ENCODE results near the gene MAN1A2. TPM values are rescaled to one million over a fixed set of nuclear protein-coding genes. Genes with fewer than 3 reads are reported as not detected.

MAN1A2 gene
- total RNA-seq, 1 donor: 51.0 TPM

- Histone ChIP-seq H3K79me2 (ENCODE audit: insufficient read depth, low read length) (peaks cover 77% of the 10 kb centered on the region), H4K20me1 (ENCODE audit: insufficient read depth, low read length) (peaks cover 32% of the 10 kb centered on the region), H3K4me1 (ENCODE audit: insufficient read depth, low read length) (no peaks in the 10 kb centered on the region), H3K27ac (ENCODE audit: low read depth, low read length) (no peak overlapping the region), H3K9me3 (ENCODE audit: low read depth, low read length) (no peaks in the 10 kb centered on the region), H3K4me3 (ENCODE audit: insufficient read depth, low read length) (no peak overlapping the region), H3K27me3 (ENCODE audit: insufficient read depth, low read length) (no peaks in the 10 kb centered on the region), H2AFZ (ENCODE audit: low read length) (no peak overlapping the region), H3K36me3 (ENCODE audit: insufficient read depth, low read length) (no peaks in the 10 kb centered on the region), H3K4me2 (ENCODE audit: insufficient read depth, low read length) (no peak overlapping the region)
- no peak for DNase-seq (ENCODE audit: insufficient read length, low spot score, missing footprints)
- TF ChIP-seq CTCF (IDR thresholded peaks at IDR 0.05; ENCODE audit: extremely low read depth, low read depth, low read length): no peak
Measured at GRCh38 chr1:117388328-117388727, 21.1 kb downstream of the MAN1A2 start.

DNA sequence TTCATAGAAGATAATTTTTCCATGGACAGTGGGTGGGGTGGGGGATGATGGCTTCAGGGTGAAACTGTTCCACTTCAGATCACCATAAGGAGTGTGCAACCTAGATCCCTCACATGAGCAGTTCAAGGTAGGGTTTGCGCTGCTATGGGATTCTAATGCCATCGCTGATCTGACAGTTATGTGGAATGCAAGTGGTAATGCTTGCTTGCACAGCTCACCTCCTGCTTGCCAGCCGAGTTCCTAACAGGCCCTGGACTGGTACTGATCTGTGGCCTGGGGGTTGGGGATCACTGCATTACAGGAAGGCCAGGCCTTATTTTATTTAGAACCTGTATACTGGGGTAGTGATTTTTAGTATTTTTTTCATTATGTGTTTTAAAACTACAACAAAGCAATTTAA, 22.0 kb downstream of the MAN1A2 start:
- Histone ChIP-seq H2AFZ (ENCODE audit: low read length) (no peak overlapping the region), H3K79me2 (ENCODE audit: insufficient read depth, low read length) (peaks cover 77% of the 10 kb centered on the region), H3K4me2 (ENCODE audit: insufficient read depth, low read length) (no peak overlapping the region), H3K9me3 (ENCODE audit: low read depth, low read length) (no peaks in the 10 kb centered on the region), H4K20me1 (ENCODE audit: insufficient read depth, low read length) (peaks cover 32% of the 10 kb centered on the region), H3K4me1 (ENCODE audit: insufficient read depth, low read length) (no peaks in the 10 kb centered on the region), H3K27me3 (ENCODE audit: insufficient read depth, low read length) (no peaks in the 10 kb centered on the region), H3K27ac (ENCODE audit: low read depth, low read length) (no peak overlapping the region), H3K4me3 (ENCODE audit: insufficient read depth, low read length) (no peak overlapping the region), H3K36me3 (ENCODE audit: insufficient read depth, low read length) (no peaks in the 10 kb centered on the region)
- no peak for TF ChIP-seq CTCF (IDR thresholded peaks at IDR 0.05; ENCODE audit: extremely low read depth, low read depth, low read length)
- DNase-seq (ENCODE audit: insufficient read length, low spot score, missing footprints): no peak

DNA sequence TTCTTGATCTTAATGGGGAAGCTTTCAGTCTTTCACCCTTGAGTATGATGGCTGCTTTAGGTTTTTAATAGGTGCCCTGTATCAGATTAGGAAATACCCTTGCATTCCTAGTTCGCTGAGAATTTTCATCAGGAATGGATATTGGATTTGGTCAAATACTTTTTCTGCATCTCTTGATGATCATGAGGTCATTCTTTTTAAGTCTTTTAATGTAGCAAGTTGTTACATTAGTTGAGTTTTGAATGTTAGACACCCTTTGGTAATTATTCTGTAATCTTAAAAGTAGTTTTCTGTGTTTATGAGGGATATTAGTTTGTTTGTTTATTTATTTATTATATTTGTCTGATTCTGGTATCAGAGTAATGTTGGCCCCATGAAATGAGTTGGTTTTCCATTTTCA, 22.5 kb downstream of the MAN1A2 start:
- no peak for DNase-seq (ENCODE audit: insufficient read length, low spot score, missing footprints)
- Histone ChIP-seq H3K27me3 (ENCODE audit: insufficient read depth, low read length) (no peaks in the 10 kb centered on the region), H4K20me1 (ENCODE audit: insufficient read depth, low read length) (peaks cover 32% of the 10 kb centered on the region), H3K9me3 (ENCODE audit: low read depth, low read length) (no peaks in the 10 kb centered on the region), H3K4me3 (ENCODE audit: insufficient read depth, low read length) (no peak overlapping the region), H3K27ac (ENCODE audit: low read depth, low read length) (no peak overlapping the region), H3K4me2 (ENCODE audit: insufficient read depth, low read length) (no peak overlapping the region), H3K4me1 (ENCODE audit: insufficient read depth, low read length) (no peaks in the 10 kb centered on the region), H3K79me2 (ENCODE audit: insufficient read depth, low read length) (peaks cover 78% of the 10 kb centered on the region), H2AFZ (ENCODE audit: low read length) (no peak overlapping the region), H3K36me3 (ENCODE audit: insufficient read depth, low read length) (no peaks in the 10 kb centered on the region)
- TF ChIP-seq CTCF (IDR thresholded peaks at IDR 0.05; ENCODE audit: extremely low read depth, low read depth, low read length): no peak

DNA sequence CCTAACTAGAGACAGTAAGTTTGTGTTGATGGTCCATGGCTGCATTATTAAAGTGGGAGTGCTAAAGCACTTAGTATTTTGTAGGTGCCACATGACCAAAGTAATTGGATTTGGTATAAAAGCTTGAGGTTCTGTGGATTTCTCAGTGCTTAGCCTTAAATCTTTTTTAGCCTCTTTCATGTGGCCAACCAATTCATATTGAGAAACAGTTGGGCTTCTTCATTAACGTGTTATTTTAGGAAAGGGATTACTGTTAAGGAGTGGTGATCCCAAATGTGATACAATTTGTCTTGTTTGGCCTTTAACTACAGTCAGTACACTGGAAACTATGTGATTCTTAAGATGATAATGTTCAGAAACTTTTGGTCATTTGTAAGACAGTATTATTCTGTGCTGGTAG, 25.5 kb downstream of the MAN1A2 start:
- H4K20me1 ChIP-seq (ENCODE audit: insufficient read depth, low read length): peaks cover 18% of the 10 kb centered on the region
- H3K36me3 ChIP-seq (ENCODE audit: insufficient read depth, low read length): no peaks in the 10 kb centered on the region
- no peaks in the 10 kb centered on the region for H3K9me3 ChIP-seq (ENCODE audit: low read depth, low read length)
- H3K4me3 ChIP-seq (ENCODE audit: insufficient read depth, low read length): no peak overlapping the region
- no peak for TF ChIP-seq CTCF (IDR thresholded peaks at IDR 0.05; ENCODE audit: extremely low read depth, low read depth, low read length)
- peaks cover 57% of the 10 kb centered on the region for H3K79me2 ChIP-seq (ENCODE audit: insufficient read depth, low read length)
- DNase-seq (ENCODE audit: insufficient read length, low spot score, missing footprints): no peak
- H2AFZ ChIP-seq (ENCODE audit: low read length): no peak overlapping the region
- H3K4me2 ChIP-seq (ENCODE audit: insufficient read depth, low read length): no peak overlapping the region
- H3K27ac ChIP-seq (ENCODE audit: low read depth, low read length): no peak overlapping the region
- no peaks in the 10 kb centered on the region for H3K27me3 ChIP-seq (ENCODE audit: insufficient read depth, low read length)
- H3K4me1 ChIP-seq (ENCODE audit: insufficient read depth, low read length): no peaks in the 10 kb centered on the region
